CD4-positive, alpha-beta T cell treated with Interleukin-2 at 100 ng/mL for 4 hours (primary cell): ENCODE results near the gene ROR1.

Source experiments
- DNase-seq: peaks from one replicate; pipeline ENCODE4 v3.0.0-alpha.2; 2020; ENCODE audit warnings: low spot score

ROR1 gene

GRCh38 chr1:63773815-63774616 is at the start of gene ROR1:
Gene ROR1 (plus strand): TSS chr1:63774017.
- DNase-seq: no peak

GRCh38 chr1:63724375-63724899 is 49.4 kb upstream of the ROR1 start:
- no peak for DNase-seq

DNA sequence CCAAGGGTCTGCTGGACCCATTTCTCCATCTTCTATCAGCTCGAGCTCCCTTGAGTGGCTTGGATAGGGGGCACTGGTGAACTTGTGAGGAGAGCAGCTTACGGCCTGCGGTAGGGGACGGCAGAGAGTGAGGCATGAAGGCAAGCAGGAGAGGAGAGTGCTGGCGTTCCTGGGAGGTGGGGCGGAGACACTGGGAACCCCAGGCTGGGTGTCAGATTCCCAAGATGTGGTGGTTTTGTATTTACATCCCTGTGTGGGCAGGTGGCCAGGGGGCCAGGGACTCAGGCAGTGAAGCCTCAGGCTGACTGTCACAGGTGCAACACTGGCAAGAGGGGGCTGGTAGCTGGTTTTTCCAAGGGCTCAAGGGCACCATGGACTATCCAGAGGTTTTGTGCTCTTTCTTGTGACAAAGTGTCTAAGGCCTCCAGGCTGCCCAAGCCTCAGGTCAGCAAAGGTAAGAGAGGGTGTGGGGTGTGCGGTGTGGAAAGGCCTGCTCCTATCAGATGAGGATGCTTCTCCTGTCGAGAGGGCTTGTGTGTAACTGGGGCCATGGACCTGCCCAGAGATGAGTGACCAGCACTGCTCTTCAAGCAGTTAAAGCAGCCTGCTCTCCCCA is 45.1 kb upstream of the ROR1 start:
- DNase-seq: no peak

DNA sequence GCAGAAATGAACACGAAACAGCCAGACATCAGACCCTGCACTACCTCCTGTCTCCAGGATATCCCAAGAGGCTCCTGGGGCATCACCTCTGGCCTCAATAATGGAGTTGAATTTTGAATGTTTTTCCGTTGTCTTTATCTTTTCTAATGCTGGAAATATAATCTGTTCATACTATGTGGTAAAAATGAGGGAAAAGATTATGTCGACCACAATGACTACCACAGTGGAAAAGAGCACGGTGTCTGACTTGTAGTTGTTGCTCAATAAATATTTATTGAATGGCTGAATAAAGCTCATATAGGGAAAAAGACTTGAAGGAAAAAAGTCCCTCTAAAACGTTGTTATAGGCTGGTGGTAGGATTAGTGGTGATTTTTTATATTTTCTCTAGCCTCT is 44.6 kb upstream of the ROR1 start:
- no peak for DNase-seq

GRCh38 chr1:63730211-63730610 is 43.6 kb upstream of the ROR1 start:
- DNase-seq: no peak

DNA sequence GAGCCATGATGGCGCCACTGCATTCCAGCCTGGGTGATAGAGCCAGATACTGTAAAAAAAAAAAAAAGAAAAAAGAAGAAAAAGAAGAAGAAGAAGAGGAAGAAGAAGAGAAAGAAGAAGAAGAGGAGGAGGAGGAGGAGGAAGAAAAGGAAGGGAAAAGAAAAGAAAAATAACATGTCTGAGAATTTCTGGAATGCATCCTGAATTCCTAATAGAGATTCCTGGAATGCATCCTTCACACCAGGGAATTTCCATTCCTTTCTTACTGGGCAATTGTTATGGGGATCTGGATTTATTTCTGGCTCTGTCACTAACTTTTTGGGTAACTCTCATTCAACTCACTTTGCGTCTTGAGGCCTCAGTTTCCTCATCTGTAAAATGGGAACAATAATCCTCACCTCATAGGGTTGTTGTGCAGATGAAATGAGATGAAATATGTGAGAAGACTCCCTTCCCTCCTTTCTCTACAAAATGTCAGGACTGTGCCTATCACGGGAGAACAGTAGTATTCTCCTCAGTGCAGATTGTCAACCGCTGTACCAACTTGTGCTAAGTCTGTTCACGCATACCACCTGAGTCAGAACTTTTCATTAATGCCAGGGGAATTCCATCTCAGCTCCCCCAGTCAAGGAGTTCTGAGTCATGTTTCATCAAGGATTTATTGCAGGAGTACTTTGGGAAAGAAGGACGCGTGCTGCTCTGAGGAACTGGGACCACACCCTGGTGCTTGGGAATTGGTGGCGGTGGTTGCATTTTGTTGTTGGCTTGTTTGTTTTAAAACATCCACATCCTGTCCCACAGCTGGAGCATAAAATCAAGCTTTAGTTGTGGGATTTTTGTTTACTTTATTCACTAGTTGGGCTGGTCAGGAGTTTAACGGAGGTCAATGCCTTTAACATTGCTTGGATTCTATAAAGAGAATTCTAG is 42.4 kb upstream of the ROR1 start:
- no peak for DNase-seq

- no peak for DNase-seq
These were observed 41.2 kb upstream of the ROR1 start for GRCh38 chr1:63732666-63733065.

GRCh38 chr1:63738772-63739171 is 35.0 kb upstream of the ROR1 start:
- DNase-seq: no peak

DNA sequence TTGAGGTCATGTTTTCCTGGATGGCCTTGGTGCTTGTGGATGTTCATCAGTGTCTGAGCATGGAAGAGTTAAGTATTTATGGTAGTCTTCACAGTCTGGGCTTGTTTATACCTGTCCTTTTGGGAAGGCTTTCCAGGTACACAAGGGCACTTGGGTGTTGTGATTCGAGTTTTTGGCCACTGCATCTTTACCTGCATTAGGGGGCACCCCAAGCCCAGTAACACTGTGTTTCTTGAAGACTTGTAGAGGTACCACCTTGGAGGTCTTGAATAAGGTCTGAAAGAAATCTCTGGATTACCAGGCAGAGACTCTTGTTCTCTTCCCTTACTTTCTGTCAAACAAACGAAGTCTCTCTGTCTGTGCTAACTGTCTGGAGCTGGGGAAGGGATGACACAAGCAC is 34.4 kb upstream of the ROR1 start:
- no peak for DNase-seq

DNA sequence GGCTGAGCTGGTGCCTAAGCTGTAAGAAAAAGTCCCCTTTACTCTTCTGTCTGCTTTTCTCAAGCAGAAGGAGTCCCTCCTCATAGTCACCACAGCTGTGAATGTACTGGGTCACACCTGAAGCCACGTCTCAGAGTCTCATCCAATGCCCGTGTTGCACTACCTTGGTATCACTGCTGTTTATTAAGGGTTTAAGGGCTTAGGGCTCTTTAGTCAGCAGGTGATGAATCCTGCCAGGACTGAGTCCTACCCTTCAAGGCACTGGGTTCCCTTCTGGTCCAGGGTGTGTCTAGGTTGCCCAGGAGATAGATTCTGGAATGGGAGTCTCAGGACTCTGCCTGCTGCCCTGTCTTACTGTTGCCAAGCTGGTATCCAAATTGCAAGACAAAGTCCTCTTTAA is 33.4 kb upstream of the ROR1 start:
- no peak for DNase-seq

DNA sequence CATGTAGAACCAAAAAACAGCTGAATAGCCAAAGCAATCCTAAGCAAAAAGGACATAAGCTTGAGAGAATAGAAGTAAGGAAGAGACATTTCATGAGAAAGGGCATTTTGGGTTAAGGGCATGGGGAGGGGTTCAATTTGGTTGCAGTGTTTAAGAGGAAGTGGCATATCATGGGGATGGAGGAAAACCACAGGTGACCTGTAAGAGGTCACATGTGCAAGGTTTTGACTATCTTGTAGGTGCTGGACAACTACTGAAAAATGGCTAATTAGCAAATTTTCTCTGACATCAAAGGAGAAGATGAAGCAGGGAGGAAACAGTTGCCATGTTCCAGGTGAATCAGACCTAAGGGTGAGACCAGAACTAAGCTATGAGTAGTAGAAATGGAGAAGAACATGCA is 31.3 kb upstream of the ROR1 start:
- no peak for DNase-seq

- DNase-seq: no peak
These were observed 30.0 kb upstream of the ROR1 start for GRCh38 chr1:63743781-63744180.

GRCh38 chr1:63746129-63746864 is 27.5 kb upstream of the ROR1 start:
- no peak for DNase-seq

DNA sequence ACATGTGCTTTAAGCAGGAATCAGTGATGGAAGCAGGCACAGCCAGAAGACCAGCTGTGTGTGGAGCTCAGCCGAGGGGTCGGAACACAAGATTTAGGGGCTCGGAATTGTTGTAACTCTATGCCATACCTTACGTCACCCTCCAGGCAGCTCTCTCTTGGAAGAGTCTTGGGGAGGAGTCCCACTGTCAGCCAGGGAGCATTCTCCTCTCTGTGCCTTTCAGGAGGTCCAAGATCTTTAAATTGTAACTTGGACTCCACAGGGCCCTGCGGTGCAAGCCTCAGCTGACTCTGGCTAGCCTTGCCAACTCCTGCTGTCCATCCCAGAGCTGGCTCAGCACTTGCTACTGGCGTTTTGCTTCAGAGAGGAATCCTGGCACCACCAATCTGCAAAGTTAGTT is 26.4 kb upstream of the ROR1 start:
- no peak for DNase-seq

- DNase-seq: no peak
These were observed 25.7 kb upstream of the ROR1 start for GRCh38 chr1:63748046-63748580.

DNA sequence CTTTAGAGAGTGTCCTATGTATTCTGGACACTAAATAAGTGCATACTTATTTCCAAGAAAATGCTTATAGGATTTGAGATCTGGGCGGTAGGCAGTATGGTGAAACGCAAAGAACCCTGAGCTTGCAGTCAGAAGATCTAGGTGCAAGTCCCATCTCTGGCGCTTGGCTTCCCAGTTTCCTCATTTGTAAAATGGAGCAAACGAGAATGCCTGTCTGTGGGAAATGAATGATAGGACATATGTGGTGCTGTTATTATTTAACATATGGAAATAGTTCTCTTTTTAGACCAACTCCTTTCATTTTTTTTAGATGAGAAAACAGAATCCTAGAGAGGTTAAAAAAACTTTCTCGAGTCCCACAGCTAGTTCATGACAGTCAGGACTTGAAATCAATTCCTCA is 25.2 kb upstream of the ROR1 start:
- DNase-seq: no peak

DNA sequence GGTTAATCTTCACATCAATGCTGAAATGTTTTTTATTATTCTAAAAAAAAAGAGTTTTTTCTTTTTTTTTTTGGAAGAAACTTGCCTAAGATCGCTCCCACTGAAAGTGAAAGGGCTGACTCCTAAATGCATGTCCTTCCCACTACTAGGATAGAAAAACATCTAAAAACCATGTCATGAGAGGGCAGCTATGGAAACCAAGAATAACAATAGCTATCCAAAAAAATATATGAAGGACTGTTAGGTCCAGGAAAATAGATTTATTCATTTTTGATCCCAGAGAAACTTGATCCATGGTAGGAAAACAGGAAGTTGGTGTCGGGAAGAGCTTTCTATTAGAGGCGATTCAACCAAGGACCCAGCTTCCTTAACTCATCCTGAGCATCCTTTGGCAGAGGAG is 23.1 kb upstream of the ROR1 start:
- no peak for DNase-seq

DNA sequence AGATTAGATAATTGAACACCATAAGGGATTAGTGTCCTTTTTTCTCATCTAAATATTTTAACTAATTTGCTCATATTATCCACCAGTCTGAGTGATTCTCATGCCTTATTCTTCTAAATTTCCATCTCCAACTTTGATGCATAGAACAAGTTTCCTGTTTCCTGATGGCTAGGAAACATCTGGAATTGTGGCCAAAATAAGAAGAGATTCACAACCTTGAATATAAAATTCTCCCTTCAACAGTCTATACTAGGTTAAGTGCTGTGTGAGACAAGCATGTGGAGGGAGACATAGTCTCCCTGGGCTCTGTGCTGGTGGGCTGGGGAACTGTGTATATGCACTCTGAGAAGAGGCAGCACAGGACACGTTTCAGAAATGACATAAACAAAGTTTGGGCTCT is 21.6 kb upstream of the ROR1 start:
- DNase-seq: no peak

- DNase-seq: no peak
These were observed 20.2 kb upstream of the ROR1 start for GRCh38 chr1:63753591-63753990.

DNA sequence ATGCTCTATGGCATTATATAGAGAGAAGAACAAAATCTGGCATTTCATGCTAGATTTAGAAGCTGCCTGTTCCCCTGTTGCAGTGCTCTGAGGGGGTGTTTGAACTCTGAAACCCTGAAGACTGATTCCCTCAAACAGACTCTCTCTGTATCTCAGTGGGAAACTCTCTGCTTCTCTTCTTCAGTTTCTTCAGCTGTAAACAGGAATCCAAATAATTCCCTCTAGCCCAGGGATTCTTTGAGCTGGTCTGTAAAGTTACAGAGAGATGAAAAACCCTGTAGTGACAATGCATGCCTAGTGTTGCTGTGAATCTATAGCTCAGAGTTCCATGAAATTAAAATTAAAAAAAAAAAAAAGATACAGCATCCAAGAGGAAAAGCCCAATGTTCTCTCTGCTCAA is 17.0 kb upstream of the ROR1 start:
- no peak for DNase-seq

DNA sequence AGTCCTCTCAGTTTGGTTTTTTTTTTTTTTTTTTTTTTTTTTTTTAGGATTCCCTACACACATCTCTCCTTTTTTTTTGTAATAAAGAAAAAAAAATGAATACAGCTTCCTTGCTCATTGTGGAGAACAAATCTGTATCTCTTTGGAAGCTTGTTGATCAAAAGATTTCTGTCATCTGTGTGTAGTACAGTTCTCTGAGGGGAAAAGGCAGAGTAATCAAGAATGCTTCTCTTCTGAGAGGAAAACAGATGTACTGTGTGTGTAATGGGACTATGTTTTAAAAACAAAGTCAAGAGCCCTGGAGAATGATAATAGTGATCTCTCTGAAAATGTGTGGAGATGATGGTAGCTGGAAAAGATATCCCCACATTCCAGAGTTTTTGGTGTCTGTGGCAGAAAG is 16.5 kb upstream of the ROR1 start:
- no peak for DNase-seq

GRCh38 chr1:63758791-63759190 is 15.0 kb upstream of the ROR1 start:
- DNase-seq: no peak
